ENCODE measurements around the gene GAS7.

GRCh38 chr17:10053782-10054540, 144.4 kb downstream of the GAS7 start:
- TF ChIP-seq FOXK2 (IDR thresholded peaks at IDR 0.05) (no peak), FOXA1 (IDR thresholded peaks at IDR 0.05) (no peak), SP1 (IDR thresholded peaks at IDR 0.05) (no peak), FOXM1 (IDR thresholded peaks at IDR 0.05; ENCODE audit: borderline replicate concordance) (no peak), CTBP1 (IDR thresholded peaks at IDR 0.05; ENCODE audit: borderline replicate concordance) (no peak)
